ENCODE data around the gene NUDT4. TPM values are rescaled to one million over a fixed set of nuclear protein-coding genes. Genes with fewer than 3 reads are reported as not detected.
"Not testable (repeated sequence)": the region's sequence is repeated elsewhere in the genome, so short reads cannot be mapped to it uniquely, and the experiment has no call there.

NUDT4 gene
- total RNA-seq, 3 donors from 2014 or later (not counting 1 experiment from before 2014, with no cell fraction given) = 51.6 to 61.5 (median 52.2) TPM

DNA sequence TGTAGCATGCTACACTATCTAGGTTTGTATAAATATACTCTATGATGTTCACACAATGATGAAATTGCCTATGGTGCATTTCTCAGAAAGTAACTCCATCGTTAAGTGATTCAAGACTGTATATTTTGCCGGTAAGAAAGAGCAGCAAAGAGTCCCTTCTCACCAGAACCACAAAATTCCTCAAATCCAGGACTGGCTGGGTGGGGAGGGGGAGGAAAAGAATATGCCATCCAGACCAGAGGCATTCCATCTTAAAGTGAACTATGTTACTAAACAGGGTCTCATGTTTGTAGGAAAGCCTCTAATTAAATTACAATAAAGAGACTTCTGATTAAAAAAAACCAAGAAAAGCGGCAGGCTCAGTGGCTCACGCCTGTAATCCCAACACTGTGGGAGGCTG, 52.6 kb downstream of the NUDT4 start:
- H3K4me3 ChIP-seq (ENCODE audit: low read length) = no peak overlapping the region
- Mint-ChIP-seq H3K36me3 (no peaks in the 10 kb centered on the region), H3K9me3 (no peaks in the 10 kb centered on the region), H3K4me3 (no peak overlapping the region), H3K27me3 (ENCODE audit: low read depth in 2 of 2) (no peaks in the 10 kb centered on the region), H3K27ac (peak overlapping the region in 1 of 2 donors; percentile 20), H3K4me1 (peaks cover 79 to 83% of the 10 kb centered on the region in 2 donors)
- no peak overlapping the region for H3K27ac ChIP-seq (ENCODE audit: low read length)
- DNase-seq (no peak), ATAC-seq (no peak)
- TF ChIP-seq, protein P1, sequence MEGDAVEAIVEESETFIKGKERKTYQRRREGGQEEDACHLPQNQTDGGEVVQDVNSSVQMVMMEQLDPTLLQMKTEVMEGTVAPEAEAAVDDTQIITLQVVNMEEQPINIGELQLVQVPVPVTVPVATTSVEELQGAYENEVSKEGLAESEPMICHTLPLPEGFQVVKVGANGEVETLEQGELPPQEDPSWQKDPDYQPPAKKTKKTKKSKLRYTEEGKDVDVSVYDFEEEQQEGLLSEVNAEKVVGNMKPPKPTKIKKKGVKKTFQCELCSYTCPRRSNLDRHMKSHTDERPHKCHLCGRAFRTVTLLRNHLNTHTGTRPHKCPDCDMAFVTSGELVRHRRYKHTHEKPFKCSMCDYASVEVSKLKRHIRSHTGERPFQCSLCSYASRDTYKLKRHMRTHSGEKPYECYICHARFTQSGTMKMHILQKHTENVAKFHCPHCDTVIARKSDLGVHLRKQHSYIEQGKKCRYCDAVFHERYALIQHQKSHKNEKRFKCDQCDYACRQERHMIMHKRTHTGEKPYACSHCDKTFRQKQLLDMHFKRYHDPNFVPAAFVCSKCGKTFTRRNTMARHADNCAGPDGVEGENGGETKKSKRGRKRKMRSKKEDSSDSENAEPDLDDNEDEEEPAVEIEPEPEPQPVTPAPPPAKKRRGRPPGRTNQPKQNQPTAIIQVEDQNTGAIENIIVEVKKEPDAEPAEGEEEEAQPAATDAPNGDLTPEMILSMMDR (IDR thresholded peaks at IDR 0.05) = no peak
- peaks cover 18% of the 10 kb centered on the region for H3K4me1 ChIP-seq (ENCODE audit: control insufficient read depth, insufficient read depth, low read length)
- H3K36me3 ChIP-seq (ENCODE audit: control insufficient read depth, insufficient read depth, low read length) = no peaks in the 10 kb centered on the region
- WGBS (ENCODE audit: insufficient coverage) = 92% methylated on average over 3 of the region's 4 CpGs
- no peaks in the 10 kb centered on the region for H3K9me3 ChIP-seq (ENCODE audit: control insufficient read depth, insufficient read depth, low read length)
- no peaks in the 10 kb centered on the region for H3K27me3 ChIP-seq (ENCODE audit: control insufficient read depth, insufficient read depth, low read length)
- intact Hi-C loops (cut with micrococcal nuclease) = no loop called here

DNA sequence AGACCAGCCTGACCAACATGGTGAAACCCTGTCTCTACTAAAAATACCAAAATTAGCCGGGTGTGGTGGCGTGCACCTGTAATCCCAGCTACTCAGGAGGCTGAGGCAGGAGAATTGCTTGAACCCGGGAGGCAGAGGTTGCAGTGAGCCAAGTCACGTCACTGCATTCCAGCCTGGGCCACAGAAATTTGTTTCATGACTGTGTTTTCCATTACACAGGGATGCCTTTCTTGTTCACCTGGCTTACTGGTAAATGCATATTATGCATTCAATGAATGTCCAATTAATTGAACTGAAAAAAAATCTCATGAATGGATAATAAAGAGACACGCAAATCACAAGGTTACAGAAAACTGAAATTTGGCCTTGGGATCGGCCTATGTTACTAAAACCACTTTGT, 54.3 kb downstream of the NUDT4 start:
- H3K4me1 Mint-ChIP-seq = peaks cover 76 to 79% of the 10 kb centered on the region in 2 donors
- H3K9me3 Mint-ChIP-seq; H3K4me3 ChIP-seq (ENCODE audit: low read length); H3K27ac ChIP-seq (ENCODE audit: low read length); H3K27me3 Mint-ChIP-seq (ENCODE audit: low read depth in 2 of 2); H3K36me3 Mint-ChIP-seq; ATAC-seq; intact Hi-C loops (cut with micrococcal nuclease); H3K27me3 ChIP-seq (ENCODE audit: control insufficient read depth, insufficient read depth, low read length); H3K4me3 Mint-ChIP-seq; H3K36me3 ChIP-seq (ENCODE audit: control insufficient read depth, insufficient read depth, low read length); DNase-seq; H3K9me3 ChIP-seq (ENCODE audit: control insufficient read depth, insufficient read depth, low read length): not testable (repeated sequence)
- peaks cover 21% of the 10 kb centered on the region for H3K4me1 ChIP-seq (ENCODE audit: control insufficient read depth, insufficient read depth, low read length)
- peak overlapping the region; percentile 15 to 41 for H3K27ac Mint-ChIP-seq
- WGBS (ENCODE audit: insufficient coverage) = 89% methylated on average over 5 of the region's 6 CpGs

GRCh38 chr12:93434256-93434865, 56.6 kb downstream of the NUDT4 start:
- Histone ChIP-seq H3K36me3 (ENCODE audit: control insufficient read depth, insufficient read depth, low read length) (no peaks in the 10 kb centered on the region), H3K27me3 (ENCODE audit: control insufficient read depth, insufficient read depth, low read length) (no peaks in the 10 kb centered on the region), H3K4me3 (ENCODE audit: low read length) (no peak overlapping the region), H3K27ac (ENCODE audit: low read length) (no peak overlapping the region), H3K9me3 (ENCODE audit: control insufficient read depth, insufficient read depth, low read length) (no peaks in the 10 kb centered on the region), H3K4me1 (ENCODE audit: control insufficient read depth, insufficient read depth, low read length) (peaks cover 26% of the 10 kb centered on the region)
- TF ChIP-seq, protein P1 (IDR thresholded peaks at IDR 0.05) = no peak
- Mint-ChIP-seq H3K9me3 (no peaks in the 10 kb centered on the region), H3K4me3 (no peak overlapping the region), H3K4me1 (peaks cover 73 to 80% of the 10 kb centered on the region in 2 donors), H3K27me3 (ENCODE audit: low read depth in 2 of 2) (no peaks in the 10 kb centered on the region), H3K27ac (no peak overlapping the region), H3K36me3 (no peaks in the 10 kb centered on the region)
- intact Hi-C loops (cut with micrococcal nuclease) = no loop called here
- DNase-seq (no peak), ATAC-seq (no peak)
- 82% methylated on average over 4 of the region's 5 CpGs for WGBS (ENCODE audit: insufficient coverage)

DNA sequence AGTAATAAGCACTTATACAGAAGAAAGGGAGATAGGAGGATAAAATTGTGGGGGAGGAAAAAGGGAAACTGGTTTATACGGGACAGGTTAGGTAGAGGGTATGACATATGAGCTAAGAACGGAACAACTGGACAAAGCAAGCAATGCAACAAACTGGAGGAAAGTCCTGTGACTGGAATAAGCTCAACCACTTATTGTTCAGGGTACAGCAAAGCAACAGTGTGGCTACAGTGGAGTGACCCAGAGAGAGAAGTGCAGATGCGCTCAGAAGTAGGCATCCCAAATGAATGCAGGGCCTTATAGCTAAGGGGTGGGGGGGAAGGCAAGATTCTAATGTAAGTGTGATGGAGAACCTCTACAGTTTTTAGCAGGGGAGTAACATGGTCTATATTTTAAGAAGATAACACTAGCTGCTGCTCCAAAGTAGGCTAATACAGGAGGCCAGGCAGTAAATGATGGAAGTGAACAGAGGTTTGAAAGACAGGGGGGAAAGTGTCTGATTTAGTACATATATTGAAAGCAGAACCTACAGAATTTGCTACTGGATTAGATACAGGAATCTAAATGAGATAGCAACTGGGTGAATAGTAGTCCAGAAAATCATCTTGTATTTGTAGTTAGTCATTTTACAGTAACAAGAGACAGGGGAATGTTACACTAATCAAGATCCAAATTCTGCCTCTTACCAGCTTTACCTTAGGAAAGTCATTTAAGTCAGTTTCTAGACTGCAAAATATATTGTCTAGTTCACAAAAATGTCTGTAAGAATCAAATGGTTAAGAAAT, 60.7 kb downstream of the NUDT4 start:
- no peak for ATAC-seq
- peak overlapping the region in 1 of 2 donors; percentile 8 for H3K27ac Mint-ChIP-seq
- no peaks in the 10 kb centered on the region for H3K36me3 ChIP-seq (ENCODE audit: control insufficient read depth, insufficient read depth, low read length)
- H3K27ac ChIP-seq (ENCODE audit: low read length) = no peak overlapping the region
- intact Hi-C loops (cut with micrococcal nuclease) = no loop called here
- H3K4me3 ChIP-seq (ENCODE audit: low read length) = no peak overlapping the region
- H3K9me3 ChIP-seq (ENCODE audit: control insufficient read depth, insufficient read depth, low read length) = no peaks in the 10 kb centered on the region
- TF ChIP-seq, protein P1 (IDR thresholded peaks at IDR 0.05) = no peak
- H3K27me3 ChIP-seq (ENCODE audit: control insufficient read depth, insufficient read depth, low read length) = no peaks in the 10 kb centered on the region
- WGBS (ENCODE audit: insufficient coverage) = 75% methylated on average over 3 of the region's 3 CpGs
- H3K9me3 Mint-ChIP-seq = no peaks in the 10 kb centered on the region
- no peaks in the 10 kb centered on the region for H3K27me3 Mint-ChIP-seq (ENCODE audit: low read depth in 2 of 2)
- H3K4me3 Mint-ChIP-seq = peak overlapping the region; percentile 51
- no peak for DNase-seq
- H3K4me1 ChIP-seq (ENCODE audit: control insufficient read depth, insufficient read depth, low read length) = peaks cover 37% of the 10 kb centered on the region
- peaks cover 66 to 73% of the 10 kb centered on the region in 2 donors for H3K4me1 Mint-ChIP-seq
- H3K36me3 Mint-ChIP-seq = no peaks in the 10 kb centered on the region
